GM21390 (cell line): ENCODE measurements around the gene LEMD2.

Experiments
- ATAC-seq: cut with Tn5 transposase; IDR thresholded peaks from one replicate; pipeline ENCODE4 v1.9.1; 2021; ENCODE audit not compliant: unreplicated experiment

Gene LEMD2

GRCh38 chr6:33759887-33760629 is 28.9 kb downstream of the LEMD2 start:
- ATAC-seq: no peak

DNA sequence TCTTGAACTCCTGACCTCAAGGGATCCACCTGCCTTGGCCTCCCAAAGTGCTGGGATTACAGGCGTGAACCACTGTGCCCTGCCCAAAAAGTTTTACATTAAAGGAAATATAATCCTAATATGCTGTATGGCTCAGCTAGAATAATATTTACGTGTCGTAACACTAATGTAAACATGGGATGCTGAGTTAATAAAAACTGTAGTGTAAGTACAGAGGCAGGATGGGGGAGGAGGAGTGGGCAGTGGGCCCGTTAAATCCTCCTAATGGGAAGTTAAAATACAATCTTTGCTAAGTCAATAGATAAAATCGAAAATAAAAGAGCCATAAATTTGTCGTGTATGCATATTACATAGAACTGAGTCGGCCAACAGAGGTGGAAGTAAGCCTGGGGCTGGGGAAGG is 30.1 kb downstream of the LEMD2 start:
- ATAC-seq: no peak

GRCh38 chr6:33757906-33758305 is 31.0 kb downstream of the LEMD2 start:
- ATAC-seq: no peak

- no peak for ATAC-seq
These were observed 31.8 kb downstream of the LEMD2 start for GRCh38 chr6:33757113-33757512.

GRCh38 chr6:33756211-33756954 is 32.5 kb downstream of the LEMD2 start:
- no peak for ATAC-seq

DNA sequence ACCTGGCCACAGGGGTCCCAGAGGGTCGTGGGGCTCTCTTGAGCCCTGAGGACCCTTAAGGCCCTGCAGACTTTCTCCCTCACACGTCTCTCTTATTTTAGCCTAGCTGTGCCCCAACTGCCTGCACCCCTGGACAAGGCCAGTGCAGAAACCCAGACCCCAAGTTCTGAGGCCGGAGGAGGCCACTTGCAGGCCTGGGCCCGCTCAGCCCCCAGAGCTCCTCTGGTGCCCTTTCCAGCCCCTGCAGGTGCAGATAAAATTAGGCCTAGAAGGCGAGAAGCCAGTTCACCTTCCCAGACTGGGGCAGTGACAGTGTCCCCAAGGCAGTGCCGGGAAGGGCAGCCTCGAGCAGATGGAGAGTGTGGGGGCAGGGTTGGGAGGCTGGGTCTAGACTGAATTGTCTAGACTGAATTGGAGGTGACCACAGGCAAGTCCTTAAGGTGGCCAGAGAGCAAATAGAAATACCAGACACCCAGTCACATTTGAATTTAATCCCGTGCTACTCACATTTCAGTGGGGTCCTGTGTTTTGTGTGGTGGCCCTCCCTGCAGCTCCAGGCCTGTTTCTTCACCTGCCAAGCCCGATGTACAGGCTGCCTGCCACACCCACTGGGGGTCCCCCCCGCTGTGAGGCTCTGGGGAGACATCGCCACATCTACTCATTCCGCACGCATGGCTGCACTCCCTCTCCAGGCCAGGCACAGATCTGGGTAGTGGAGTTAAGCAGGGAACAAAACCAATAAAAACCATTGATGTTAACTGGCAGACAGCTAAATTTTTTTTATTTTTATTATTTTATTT is 33.7 kb downstream of the LEMD2 start:
- no peak for ATAC-seq

DNA sequence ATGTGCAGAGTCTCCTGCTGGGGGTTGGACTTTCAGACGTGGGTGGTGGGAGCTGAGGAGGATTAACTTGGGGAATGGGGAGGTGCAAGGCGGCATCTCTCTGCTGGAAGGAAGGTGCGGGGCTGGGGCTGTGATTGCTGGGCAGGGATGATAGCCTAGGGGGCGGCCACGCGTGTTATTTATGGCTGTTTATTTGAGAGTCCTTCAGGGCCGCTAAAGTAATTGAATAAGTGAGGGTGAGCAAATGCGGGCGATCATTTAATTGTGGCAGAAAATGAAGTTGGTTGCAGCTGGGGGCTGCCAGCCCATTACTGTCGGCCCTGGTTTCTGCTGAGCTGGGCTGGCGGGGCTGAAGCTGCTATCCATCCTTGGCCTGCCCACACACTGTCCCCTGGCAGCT is 34.7 kb downstream of the LEMD2 start:
- ATAC-seq: no peak

DNA sequence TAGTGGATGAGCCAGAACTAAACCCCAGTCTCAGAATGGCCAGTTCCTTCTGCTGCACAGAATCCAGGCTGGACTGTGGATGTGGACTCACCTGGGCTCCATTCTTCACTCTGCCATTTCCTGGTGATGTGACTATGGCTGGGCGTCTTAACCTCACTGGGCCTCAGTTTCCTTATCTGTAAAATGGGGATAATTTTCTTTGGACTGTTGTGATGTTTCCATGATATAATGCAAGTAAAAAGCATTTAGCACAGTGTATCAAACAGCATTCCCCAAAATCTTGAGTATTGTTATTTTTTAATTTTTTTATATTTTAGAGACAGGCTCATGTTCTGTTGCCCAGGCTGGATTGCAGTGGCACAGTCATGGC is 36.3 kb downstream of the LEMD2 start:
- ATAC-seq: no peak

DNA sequence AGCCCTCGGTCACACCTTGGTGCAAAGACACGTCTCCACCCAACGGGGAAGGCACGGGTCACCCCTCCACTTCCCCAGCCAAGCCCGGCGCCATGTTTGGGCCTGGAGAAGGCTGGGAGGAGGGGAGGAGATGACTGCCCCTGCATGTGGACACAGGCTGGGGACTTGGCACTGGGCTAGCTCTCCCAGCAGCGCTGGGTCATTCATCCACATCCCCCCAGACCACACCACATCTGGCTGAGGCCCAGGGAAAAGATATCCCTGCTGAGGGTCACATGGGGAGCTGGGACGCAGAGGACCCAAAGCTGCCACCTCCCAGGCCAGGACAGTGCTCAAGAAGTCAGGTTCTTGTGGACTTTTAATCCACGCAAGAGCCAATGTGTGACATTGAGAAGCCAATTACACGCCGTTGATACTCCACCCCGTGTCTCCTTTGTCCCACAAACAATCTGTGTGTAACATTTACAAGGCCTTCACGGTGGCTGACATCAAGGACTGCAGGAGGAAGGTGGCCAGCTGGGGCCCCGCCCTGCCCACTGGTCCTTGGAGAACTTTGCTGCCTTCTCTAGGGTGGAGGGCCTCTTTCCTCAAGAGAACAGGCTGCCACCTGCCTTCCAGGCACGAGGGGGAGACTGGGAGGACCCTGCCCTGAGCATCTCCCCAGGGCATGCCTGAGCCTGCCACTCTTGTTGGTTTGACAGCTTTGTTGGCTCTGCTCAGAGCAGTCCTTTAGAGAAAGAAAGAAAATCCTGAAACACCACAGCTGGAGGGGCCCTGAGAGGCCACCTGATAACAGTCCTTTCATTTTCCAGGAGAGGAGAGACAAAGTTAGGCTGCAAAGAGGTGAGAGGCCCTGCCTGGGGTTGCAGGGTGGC is 36.9 kb downstream of the LEMD2 start:
- no peak for ATAC-seq

DNA sequence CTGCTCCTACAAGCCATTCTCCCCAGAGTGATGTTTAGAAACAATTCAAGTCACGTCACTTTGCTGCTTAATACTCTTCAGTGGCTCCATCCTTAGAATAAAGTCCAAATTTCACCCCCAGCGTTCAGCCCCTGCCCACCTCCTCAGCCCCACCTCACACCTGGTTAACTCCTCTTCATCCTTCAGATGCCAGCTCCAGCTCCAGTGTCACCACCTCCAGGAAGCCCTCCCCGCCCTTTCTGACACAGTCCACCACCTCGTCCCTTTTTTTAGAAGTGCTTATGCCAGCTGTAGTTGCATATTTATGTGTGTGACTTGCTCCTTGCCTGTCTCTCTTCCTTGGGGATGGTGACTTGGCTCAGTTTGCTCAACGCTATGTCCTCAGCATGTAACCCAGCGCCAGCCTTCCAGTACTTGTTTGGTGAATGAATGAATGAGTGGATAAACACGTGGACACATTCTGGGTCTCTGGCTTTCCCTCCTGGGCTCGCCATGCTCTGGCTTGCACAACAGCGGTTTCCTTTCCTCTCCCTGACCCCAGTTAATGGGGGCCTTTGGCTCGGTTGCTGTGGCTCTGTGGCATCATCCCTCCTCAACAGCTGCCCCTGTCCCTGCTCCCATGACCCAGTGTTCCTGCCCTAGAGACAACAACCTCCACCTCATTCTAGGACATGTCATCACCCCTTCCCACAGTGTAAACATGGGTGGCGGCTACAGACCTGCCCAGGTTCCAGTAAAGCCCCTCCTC is 38.5 kb downstream of the LEMD2 start:
- ATAC-seq: no peak

DNA sequence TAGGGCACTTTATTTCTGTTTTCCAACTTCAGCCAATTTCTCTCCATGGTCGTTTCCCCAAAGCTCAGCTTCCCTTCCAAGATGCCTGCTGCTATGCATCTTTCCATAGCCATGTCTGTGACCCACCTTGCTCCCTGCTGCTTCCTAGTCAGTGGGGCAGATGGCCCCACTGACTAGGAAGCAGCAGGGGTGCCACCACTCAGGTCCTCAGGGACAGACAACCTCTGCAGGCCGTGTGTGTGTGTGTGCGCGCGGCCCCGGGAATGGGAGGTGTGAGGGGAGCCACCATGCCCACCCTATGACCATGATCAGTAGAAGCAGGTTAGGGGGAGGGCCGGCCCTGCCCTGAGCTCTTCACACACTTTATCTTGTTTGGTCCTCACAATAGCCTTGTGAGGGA is 39.5 kb downstream of the LEMD2 start:
- ATAC-seq: no peak

GRCh38 chr6:33748841-33749240 is 40.1 kb downstream of the LEMD2 start:
- ATAC-seq: no peak

GRCh38 chr6:33747823-33748222 is 41.1 kb downstream of the LEMD2 start:
- no peak for ATAC-seq

DNA sequence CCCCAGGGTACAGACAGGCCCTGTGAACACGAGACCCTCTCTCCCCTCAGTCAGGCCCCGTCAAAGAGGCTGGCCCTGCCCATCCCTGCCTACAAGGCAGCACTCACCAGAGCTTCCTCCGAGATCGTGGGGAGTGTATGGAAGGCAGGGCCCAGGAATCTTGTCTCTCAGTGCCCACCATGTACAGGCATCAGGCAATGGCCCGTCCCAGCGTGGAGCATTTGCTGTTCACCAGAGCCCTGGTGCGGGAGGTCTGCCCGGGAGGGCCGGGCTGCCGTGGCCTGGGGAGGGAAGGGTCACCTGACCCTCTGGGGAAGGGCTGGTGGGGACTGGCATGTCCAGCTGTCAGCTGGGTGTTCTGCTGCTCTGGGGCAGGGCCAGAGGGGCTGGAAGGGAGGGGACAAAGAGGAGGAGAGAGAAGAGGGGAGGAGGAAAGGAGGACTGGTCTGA is 42.3 kb downstream of the LEMD2 start, which contains the start of gene IP6K3:
Gene IP6K3, minus strand, starts transcription at position 255 of the 450 bp plus-strand sequence. CDS start 11,429 bp downstream, outside the sequence.
- ATAC-seq: no peak

DNA sequence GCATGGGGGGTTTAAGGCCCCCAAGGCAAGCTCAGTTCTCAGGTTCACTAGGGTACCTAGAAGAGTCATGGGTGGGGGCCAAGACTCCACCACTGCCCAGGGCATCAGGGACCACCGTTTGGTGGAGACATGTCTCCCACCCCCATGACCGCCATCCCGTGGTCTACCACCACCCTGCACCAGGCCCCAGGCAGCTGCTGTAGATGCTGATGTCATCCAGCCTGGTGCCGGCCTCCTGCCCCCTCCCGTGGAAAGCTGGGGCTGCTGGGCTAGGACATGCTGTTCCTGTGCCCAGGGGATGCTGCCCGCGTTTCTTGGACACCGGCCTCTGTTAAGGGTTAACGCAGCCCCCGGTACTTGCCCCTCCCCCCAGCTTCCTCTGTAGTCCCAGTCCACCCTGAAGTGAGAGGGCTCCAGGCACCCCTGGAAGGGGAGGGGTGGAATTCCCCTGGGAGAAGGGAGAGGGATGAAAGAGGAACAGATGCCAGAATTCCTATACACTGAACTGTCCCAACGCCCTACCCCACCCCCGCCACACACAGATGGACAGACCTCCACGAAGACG is 42.8 kb downstream of the LEMD2 start:
- ATAC-seq: no peak

- no peak for ATAC-seq
These were observed 43.4 kb downstream of the LEMD2 start for GRCh38 chr6:33745548-33745947.

DNA sequence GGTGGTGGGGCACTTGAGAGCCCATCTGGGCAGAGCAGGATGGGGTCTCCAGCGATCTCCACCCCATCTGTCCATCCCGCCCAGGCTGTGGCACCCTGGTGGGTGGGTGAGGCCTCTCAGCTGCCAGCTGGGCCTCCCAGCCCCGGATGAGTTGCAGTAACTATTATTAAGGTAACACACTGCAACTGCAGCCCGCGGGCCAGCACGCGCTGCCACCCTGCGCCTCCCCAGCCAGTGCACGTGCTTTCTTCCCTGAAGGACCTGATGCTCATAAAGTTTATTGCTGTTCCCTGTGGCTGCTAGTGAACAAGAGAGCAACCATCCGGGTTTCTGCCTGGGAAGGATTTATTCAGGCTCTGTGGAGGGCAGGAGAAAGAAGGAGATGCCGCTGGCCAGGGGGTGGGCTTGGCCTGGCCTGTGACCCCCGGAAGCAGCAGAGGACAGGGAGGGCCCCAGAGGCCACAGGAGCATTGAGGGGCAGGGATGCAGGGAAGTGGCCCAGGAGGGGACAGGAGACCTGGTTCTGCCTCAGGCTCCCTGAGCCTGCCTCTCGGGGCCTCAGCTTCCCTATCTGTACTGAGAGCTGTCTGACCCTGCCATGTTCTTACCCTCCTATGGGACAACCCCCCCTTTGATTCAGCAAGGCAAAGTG is 43.9 kb downstream of the LEMD2 start:
- ATAC-seq: no peak

DNA sequence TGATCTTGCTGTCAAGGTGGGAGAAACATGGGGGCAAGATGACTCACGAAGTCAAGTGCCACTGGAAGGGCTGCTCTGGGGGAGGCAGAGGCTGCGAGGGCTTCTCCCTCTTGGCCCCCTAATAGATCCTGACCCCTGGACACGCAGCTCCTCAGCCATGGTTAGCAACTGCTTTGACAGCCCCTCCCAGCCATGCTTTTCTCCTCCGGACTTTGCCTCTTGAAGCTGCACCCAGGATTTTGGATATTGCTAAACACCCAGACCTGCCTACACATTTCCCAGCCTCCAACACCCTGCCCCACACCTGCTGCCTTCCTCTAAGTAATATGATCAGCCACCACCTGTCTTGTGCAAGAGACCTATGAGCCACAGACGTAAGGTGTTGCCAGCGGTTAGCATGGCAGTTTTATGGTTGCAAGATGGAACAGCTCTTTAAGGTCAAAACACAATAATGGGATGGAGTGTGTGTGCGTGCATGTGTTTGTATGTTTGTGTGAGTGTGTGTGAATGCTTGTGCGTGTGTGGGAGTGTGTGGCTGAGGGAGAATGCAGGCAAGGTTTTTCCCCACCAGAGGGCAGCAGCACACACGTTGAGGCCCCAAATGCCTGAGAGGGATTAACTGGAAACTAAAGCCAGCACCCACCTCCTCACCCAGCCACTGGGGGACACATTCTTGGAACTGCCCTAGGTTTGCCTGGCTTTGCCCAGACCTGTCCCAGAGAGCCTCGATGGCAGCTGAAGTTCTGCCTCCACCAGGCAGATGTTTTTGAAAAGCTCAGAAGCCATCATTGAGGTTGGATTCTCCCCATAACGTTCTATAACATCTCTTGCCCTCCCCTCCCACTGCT is 44.7 kb downstream of the LEMD2 start:
- no peak for ATAC-seq
